COLO829 (cell line): ENCODE measurements around the gene KL.

Experiments
- DNase-seq: peaks from one replicate; pipeline ENCODE4 v3.0.0; 2012; ENCODE audit warnings: low spot score

The KL gene

GRCh38 chr13:33004511-33004910 is 11.7 kb upstream of the KL start:
- peak; percentile 21 for DNase-seq

GRCh38 chr13:33006134-33006533 is 10.1 kb upstream of the KL start:
- no peak for DNase-seq

DNA sequence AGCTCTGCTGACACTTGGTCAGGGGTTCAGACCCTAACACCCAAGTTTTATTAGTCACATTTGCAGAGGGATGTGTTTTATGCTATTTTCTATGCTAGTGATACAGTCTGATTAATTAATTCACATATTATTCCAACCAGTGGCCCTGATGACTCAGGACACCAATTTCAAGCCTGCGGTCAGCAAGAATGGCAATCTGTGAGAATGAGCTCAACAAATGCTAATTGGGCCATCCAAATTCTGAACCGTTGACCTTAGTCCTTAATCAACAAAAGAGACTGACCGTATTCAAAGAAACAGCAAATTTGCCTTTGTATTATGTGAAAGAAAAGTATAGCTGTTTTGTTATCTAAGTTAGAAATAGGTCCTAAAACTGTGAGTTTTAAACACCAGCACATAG is 9.6 kb upstream of the KL start:
- DNase-seq: no peak

GRCh38 chr13:33007237-33007636 is 9.0 kb upstream of the KL start:
- no peak for DNase-seq

DNA sequence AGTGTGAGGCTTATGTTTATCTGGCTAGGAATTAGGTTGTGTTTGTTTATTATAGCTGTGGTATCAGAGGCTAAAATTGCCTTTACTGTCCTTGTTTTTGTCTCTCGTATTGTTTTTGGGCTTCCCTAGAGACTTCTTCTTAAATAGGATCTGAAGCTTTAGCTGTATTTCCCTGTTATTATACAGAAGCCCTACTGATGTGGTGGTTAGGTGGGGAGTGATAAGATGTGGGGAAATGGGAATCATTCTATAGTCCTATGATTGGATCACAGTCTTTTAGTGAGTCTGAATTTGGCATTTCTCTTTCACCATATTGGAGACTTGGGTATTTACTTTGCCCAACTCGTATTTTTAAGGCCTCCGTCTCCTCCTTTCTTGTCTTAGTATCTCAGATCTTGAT is 8.3 kb upstream of the KL start:
- no peak for DNase-seq

GRCh38 chr13:33008946-33009722 is 7.1 kb upstream of the KL start:
- DNase-seq: no peak

DNA sequence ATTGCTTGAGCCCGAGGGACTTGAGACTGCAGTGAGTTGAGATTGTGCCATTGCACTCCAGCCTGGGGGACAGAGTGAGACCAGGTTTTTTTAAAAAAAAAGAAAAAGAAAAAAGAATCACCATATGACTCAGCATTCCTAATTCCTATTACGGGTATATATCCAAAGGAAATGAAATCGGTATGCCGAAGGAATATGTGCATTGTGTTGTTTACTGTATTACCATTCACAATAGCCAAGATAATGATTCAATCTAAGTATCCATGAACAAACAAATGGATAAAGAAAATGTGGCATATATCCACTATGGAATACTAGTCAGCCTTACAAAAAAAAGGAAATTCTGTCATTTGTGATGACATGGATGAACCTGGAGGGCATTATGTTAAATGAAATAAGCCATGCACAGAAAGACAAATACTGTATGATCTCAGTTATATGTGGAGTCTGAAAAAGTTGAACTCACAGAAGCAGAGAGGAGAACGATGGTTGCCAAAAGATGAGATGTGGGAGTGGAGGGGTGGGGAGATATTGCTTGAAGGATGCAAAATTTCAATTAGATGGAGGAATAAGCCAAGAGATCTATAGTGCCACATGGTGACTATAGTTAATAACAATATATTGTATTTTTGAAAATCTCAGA is 4.3 kb upstream of the KL start:
- no peak for DNase-seq

GRCh38 chr13:33014291-33014690 is 1.9 kb upstream of the KL start:
- no peak for DNase-seq

DNA sequence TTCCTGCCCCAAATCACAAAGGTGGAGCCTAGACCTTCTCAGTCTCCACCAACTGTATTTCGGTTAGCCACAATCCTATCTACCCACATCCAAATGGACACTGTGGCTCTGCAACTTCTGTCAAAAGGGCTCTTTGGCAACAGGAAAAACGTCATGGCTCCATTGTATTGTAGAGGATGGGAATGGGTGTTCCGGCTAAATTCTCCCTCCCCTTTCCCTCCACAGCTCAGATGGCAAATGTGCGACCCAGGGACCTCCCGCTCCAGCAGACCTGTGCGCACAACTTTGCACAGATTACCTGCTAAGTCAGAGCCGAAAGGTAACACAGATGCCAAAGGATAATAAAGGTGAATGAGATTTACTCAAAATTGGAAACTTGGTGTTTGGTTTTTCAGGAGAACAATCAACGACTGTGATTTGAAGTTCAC is 968 bp upstream of the KL start:
- DNase-seq: no peak

GRCh38 chr13:33015791-33016323 is 366 bp upstream of the KL start:
- no peak for DNase-seq

DNA sequence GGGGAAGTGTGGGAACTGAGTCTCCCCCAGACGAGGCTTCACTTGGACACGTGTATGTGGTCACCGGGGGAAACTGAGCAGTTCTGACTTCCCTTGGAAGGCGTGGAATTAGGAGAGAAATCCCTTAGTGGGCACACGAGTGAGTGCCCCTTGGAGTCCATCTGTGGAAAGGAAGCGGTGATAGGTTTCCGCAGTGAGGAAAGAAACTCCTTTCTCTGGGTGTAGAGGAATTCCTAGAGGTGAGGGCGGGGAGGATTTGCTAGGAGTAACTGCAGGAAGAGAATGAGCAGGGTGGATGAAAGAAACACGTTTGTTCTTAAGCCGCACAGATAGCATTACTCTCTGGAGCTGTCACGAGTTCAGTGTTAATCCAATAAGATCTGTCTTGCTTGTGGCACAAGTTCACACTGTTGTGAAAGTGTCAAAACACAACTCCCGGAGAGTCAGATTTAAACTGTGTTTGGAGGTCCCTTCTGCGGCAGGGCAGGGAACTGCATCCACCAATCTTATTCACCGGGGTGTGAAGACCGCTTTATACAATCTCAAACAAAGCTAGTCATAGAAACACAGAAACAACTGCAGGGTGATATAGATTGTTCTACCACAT is 1.2 kb downstream of the KL start:
- peak; percentile 16 for DNase-seq

GRCh38 chr13:33018886-33019285 is 2.7 kb downstream of the KL start:
- no peak for DNase-seq

- no peak for DNase-seq
Observed at GRCh38 chr13:33022986-33023385, 6.8 kb downstream of the KL start.

GRCh38 chr13:33025220-33025744 is 9.1 kb downstream of the KL start:
- DNase-seq: no peak

GRCh38 chr13:33026489-33027152 is 10.4 kb downstream of the KL start:
- DNase-seq: no peak

DNA sequence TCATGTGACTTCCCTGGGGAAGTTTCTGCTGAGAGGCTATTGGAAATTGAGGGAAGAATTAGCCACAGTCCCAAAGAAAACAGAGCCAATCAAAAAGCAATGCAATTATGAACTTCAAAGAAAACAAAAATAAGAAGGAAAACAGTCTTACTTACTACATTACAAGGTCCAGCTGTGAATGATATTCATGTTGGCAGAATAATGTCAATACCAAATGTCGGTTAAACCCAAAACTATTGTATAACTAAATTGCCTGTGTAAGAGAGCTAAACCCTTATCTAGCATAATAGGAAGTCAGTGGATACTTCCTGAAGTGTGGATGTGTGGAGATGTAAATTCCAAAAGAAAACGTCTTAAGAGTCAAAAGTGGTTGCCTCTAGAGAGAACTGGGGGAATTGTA is 12.4 kb downstream of the KL start:
- no peak for DNase-seq

GRCh38 chr13:33031277-33031676 is 15.1 kb downstream of the KL start:
- DNase-seq: no peak

- DNase-seq: no peak
Observed at GRCh38 chr13:33032037-33032625, 15.9 kb downstream of the KL start.

DNA sequence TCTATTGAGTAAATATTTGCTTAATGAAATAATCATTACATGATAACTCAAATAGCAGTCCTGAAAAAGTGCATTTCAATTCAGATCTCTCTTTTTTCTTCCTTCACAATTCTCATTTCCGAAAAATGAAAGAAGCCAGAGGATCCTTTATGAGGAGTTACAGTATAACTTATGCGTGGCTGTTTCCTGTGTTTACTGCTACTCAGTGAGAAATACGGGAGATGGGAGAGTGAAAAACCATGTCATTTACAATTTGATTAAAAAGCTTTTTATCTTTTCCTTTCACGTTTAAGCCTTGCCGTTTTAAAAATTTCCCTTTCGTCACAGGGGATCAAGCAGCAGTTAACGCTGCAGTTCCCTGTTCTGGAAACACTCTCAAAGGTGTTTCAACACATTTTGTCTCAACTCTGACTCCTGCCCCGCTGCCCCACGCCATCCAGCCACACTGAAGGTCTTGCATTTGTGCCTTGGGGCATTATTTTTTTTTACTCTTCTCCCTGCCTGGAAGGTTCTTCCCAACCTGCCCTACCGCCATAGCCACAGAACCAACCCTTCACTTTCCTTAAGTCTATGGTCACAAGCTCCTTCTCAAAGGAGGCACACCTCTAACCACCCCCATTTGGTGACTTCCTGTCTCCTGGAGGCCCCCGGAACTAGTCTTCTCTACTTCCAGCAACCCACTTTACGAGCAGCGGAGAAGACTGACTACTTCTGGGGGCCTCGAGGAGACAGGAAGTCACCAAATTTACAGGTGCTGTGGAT is 17.0 kb downstream of the KL start:
- DNase-seq: no peak

DNA sequence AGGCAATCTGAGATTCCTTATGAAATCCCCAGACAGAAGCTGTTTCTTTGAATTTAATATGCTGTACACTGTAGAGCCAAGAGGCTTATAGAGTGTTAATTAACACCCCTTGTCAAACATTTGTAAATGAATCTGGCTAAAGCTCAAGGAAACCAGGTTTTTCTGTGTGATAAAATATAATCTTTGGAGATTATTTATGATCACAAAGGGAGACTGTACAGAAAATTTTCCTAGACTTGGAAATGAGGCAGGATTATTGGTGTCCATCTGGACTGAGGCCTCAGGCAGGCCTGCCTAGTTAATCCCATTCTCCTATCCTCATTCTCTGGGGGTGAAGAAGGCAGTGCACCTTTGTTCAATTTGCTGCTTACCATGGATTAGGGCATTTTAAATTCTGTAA is 17.8 kb downstream of the KL start:
- no peak for DNase-seq

- no peak for DNase-seq
Observed at GRCh38 chr13:33034882-33035520, 18.8 kb downstream of the KL start.
